KG1 (cell line): ENCODE measurements around the gene JAZF1.
"Not testable (repeated sequence)": the region's sequence is repeated elsewhere in the genome, so short reads cannot be mapped to it uniquely, and the experiment has no call there.

Experiments used
- DNase-seq: peaks from one replicate; lab custom pipeline; 2025; lab: John Stamatoyannopoulos, UW

The JAZF1 gene

DNA sequence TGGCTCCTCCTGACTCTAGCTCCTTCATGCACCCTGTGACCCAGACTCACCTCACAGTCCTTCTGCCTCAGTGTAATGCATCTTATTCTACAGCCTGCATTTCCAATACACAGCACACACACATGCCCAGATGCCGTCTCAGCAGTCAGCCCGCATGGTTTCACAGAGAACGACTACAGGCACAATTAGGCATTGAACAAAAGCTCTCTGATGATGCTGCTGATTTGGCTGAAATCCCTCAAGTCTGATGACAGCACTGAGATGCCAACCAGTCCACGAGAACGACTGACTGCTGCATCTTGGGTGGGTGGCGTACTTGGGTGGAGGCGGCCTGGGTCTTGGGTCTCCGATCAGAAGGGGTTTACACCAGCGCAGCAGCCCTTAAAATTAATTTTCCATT, 240.3 kb downstream of the JAZF1 start:
- no peak for DNase-seq

DNA sequence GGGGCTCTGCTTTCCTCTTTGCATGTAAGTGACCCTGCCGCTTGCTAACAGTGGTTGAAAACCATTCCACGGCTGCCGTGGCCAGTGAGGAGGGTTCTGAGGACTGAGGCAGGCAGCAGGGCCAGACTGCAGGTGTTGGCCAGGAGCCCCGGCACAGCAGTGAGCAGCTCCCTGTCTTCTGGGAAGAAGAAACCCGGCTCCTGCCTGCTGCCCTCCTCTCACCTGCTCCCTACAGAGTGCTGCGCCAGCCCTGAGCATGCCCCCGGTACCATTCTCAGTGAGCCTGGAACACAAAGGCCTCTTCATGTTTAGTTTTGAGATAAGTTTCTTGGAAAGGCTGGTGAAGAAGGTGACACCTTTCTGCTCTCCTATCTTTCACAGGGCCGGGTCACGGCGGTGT, 240.7 kb downstream of the JAZF1 start:
- DNase-seq: no peak

GRCh38 chr7:27936768-27937102, 243.9 kb downstream of the JAZF1 start:
- no peak for DNase-seq

DNA sequence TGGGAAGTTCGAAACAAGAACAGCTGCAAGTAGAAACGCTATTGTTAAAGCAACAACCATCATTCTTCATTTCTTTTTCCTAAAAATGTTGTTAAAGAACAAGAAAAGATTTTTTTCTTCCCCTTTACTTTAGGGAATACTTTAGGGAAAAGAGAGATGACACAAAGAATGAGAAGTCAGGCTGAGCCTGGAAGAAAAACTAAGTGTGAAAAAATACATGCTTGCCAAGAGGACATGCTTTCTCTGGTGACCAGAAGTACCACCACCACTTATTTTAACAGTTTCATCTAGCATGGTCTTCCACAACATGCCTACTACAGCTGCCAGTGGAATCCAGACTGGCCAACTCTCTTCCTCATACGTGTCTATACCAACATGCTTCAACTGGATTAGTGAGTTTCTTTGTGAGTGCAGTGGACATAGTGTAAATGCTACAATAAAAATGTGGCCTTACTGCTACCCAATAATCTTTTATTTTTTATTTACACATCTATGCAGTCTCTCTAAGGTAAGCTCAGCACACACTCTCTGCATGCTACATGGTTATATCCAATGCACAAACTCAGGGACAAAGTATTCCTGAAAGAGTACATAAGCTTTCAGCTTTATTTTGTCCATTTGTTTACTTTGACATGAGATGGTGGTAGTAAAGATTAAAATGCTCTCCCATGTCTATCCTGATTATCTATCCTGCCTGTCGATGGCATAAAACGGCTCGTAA, 244.4 kb downstream of the JAZF1 start:
- DNase-seq: no peak

GRCh38 chr7:27933671-27934565, 246.7 kb downstream of the JAZF1 start:
- no peak for DNase-seq

DNA sequence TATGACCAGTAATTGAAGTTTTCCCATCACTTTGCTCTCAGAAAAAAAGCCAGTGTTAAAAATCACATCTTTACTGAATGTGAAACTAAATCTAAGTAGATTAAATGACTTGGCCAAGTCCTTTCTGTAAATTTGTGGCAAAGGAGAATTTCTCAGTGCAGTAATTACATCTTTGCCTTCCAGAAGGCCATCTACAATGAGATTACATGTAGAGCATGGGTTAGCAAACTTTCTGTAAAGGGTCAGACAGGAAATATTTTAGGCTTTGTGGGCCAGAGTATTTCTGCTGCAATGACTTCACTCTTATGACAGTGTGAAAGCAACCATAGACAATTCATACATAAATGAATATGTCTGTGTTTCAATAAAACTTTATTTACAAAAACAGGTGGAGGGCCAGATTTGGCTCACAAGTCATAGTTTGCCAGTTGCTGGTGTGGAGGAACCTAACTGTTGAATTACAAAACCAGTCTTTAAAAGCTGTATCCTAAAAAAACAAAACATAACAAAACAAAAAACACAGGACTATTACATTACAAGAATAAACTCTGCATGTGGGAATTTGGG, 249.6 kb downstream of the JAZF1 start:
- DNase-seq: no peak

GRCh38 chr7:27929127-27929526, 251.5 kb downstream of the JAZF1 start:
- no peak for DNase-seq

DNA sequence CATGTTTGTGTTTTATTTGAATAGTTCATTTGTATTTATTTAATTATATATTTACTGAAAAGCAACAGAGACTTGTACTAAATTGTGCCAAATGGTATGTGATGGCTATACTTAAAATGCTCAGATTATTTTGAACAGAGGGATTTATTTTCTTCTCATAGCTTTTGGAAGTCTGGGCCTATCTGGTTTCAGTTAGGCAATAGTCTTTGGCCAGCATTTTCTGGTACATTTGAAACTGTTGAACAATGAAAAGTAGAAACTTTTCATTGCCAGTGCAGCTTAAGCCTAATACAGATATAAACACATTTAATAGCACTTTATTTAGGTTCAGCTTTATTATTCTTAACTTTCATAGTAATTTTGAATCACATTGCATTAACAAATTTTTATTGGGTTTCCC, 252.6 kb downstream of the JAZF1 start:
- DNase-seq: no peak

DNA sequence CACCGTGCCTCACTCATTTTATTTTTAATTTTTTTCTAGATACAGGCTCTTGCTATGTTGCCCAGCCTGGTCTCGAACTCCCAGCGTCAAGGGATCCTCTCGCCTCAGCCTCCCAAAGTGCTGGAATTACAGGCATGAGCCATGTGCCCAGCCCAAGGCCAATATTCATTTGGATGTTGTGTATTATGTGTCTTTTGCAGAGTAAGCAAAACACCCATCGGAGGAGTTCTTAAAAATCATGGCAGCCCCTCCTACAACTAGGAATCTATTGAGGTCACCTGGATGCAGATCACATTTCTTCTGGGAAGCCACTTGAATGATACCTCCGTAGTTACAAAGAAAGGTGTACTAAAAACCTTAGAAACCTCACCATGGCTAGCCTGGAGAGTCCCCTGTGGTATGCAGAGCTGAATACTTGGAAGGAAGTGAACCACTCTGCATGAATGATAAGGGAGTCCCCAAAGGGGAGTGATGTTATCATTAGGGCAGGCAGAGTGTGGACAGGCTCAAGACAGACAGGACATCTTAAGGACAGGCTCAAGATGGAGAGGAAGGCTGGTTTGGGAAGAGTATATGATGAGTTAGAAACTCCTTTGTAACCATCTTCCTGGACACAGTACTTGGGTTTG, 254.9 kb downstream of the JAZF1 start:
- DNase-seq: no peak

- no peak for DNase-seq
Measured at GRCh38 chr7:27923642-27923980, 257.0 kb downstream of the JAZF1 start.

- DNase-seq: no peak
Measured at GRCh38 chr7:27922907-27923641, 257.5 kb downstream of the JAZF1 start.

DNA sequence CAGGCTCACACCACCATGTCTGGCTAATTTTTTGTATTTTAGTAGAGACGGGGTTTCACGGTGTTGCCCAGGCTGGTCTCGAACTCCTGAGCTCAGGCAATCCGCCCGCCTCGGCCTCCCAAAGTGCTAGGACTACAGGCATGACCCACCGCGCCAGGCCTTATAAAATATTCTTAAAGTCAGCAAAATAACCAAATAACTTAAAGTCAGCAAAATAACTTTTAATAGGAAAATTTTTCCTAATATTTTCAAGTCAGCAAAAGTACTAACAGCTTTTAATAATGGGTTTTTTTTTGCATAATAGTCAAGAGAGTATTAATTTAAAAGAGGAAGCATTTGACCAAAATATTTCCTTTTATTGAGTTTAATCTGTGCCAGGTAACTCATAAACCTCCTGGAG, 258.2 kb downstream of the JAZF1 start:
- not testable (repeated sequence) for DNase-seq

- peak; percentile 40 for DNase-seq
Measured at GRCh38 chr7:27921081-27921836, 259.3 kb downstream of the JAZF1 start.

DNA sequence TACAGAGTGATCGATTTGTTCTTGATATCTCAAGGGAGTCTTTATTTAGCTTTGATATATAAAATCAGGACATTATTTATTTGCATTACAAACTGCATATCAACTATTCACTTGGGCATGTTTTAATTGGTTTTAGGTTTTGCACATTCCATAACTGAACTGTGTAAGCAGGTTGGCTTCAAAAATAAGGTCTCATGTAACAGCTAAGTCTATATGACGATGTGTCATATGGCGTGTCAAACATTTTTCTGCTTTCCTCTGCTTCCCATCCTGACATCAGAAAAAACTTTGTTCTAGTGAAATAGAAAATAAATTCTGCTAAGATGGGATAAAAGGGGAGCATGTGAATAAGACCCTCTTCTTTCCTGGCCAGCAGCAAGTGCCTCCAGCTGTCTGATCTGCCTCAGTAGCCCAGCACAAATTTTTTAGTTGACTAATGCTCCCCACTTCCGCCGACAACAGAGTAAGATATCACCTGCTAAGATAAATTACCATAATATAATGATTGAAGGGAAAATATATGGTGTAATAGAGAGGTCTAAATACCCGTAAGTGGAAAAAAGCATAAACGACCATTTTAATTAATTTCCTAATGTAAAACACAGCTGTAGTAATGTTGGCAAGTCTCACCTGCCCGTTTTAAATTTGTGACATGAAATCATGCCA, 260.2 kb downstream of the JAZF1 start:
- no peak for DNase-seq

DNA sequence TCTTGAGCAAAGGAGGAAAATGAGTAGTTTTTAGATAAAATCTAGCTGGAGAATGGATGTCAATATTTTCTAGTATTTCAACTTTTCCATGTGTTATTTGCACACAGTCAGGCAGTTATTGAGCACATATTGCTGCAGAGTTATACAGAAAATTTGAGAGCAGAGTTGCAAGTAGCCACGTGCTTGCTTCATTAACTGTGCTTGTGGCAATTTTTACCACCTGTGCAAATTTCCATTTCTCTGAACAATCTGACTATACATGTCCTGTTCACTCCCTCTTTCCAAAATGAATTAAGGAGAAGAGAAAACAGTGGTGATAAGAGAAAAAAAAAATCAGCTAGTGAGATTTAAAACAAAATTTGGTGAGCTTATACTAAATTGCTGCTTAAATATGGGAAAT, 262.1 kb downstream of the JAZF1 start:
- DNase-seq: no peak

DNA sequence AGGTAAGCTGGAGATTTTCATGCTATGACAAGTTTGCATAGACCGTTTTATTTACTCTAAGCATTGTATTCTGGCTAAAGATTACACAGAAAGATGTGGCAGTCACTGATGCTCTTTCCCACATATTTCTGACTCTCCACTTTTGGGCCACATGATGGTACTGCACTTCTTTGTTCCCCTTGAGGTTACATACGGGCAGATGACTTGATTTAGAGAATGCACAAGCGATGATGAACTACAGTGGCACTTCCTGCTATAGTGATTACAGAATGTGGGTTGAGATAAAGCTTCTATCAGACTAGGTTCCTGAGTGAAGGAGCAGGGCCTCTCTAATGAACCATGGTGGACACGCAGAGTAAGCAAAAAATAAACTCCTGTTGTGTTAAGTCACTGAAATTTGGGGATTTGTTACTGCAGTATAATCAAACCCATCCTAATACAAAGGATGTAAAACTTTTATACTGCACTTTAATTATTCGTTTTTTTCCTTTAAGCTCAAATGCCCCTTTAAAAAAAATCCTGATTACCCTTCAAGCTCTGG, 262.8 kb downstream of the JAZF1 start:
- DNase-seq: no peak

- no peak for DNase-seq
Measured at GRCh38 chr7:27917119-27917518, 263.5 kb downstream of the JAZF1 start.

DNA sequence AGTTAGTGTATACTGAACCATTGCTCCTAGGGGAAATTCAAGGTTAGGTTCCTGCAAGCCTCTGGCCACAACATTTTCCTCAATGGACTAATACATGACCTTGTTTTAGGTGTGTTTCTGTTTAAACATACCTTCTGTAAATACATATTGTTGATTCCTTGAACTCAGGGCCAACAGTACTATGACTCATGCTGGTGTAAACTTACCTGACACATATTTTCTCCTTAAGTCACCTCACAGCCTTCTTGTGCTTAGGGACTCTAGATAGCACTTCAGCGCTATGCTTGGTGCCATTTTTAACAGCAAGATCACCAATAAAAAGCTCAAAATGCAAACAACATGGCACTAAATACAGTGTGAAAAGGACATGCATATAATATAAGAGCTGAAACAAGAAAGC, 264.2 kb downstream of the JAZF1 start:
- DNase-seq: no peak

- DNase-seq: no peak
Measured at GRCh38 chr7:27914409-27914808, 266.2 kb downstream of the JAZF1 start.

DNA sequence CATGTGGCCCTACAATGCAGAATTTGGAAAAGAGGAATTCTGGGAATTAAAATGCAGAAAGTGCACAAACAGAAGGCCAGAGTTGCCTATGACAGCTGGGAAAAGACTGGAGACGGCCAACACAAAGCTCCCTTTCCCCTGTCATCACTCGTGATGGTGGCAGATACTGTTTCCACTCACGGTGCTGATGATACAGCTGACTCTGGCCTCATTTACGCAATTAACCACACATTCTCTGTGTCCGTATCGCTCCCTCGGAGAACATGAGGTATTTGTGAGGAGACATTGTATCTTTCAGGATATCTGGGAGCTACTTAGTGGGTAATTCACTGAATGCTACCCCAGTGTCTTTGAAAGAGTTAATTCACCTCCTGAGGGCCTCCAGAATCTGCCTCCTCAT, 267.8 kb downstream of the JAZF1 start:
- DNase-seq: no peak

- no peak for DNase-seq
Measured at GRCh38 chr7:27911920-27912319, 268.7 kb downstream of the JAZF1 start.
